GM23338 (cell line): ENCODE data around the gene SPINK4.

ENCODE experiments used
- CREB1 ChIP-seq: fragments of 250-450 bp; sonication (Bioruptor Pico); IDR thresholded peaks from 2 replicates; pipeline ENCODE4 v1.5.0; 2020; ENCODE audit warnings: low read depth, mild to moderate bottlenecking, moderate library complexity
- CTCF ChIP-seq, 2 experiments: fragments of 200-600 bp in 1 of 2; sonication (generic) in 1 of 2; conservative IDR thresholded peaks; 2 replicates each; pipeline versions ENCODE4 v1.5.1 to v1.6.1; 2016 to 2017; ENCODE audit warnings: antibody characterized with exemption in 2 of 2, low read depth in 2 of 2, mild to moderate bottlenecking in 2 of 2, moderate library complexity in 1 of 2
- ETS1 ChIP-seq: IDR thresholded peaks from 2 replicates; pipeline ENCODE4 v1.6.1; 2016; ENCODE audit warnings: antibody characterized with exemption
- EZH2 ChIP-seq: fragments of 200-600 bp; sonication (generic); IDR thresholded peaks from one replicate; pipeline ENCODE4 v1.8.0; 2017; ENCODE audit warnings: antibody characterized with exemption, mild to moderate bottlenecking, low read depth; ENCODE audit not compliant: unreplicated experiment
- EZH2phosphoT487 ChIP-seq: fragments of 200-600 bp; sonication (generic); IDR thresholded peaks from one replicate; pipeline ENCODE4 v1.8.1; 2018; ENCODE audit warnings: antibody characterized with exemption; ENCODE audit not compliant: unreplicated experiment
- JUNB ChIP-seq: IDR thresholded peaks from one replicate; pipeline ENCODE4 v1.6.1; 2016; ENCODE audit warnings: antibody characterized with exemption; ENCODE audit not compliant: unreplicated experiment
- POLR2AphosphoS5 ChIP-seq: IDR thresholded peaks from 2 replicates; pipeline ENCODE4 v1.6.1; 2016; ENCODE audit warnings: antibody characterized with exemption, low read depth
- REST ChIP-seq: IDR thresholded peaks from one replicate; pipeline ENCODE4 v1.6.1; 2018; ENCODE audit warnings: antibody characterized with exemption; ENCODE audit not compliant: unreplicated experiment

- TF ChIP-seq ETS1 (no peak), CTCF (conservative IDR thresholded peaks at IDR 0.05; ENCODE audit: low read depth in 2 of 2) (no peak), EZH2phosphoT487 (no peak), EZH2 (no peak), REST (no peak), JUNB (no peak), CREB1 (no peak), POLR2AphosphoS5 (no peak)
Measured at GRCh38 chr9:33249087-33249658, 9.2 kb downstream of the SPINK4 start.
